Lower leg skin (tissue), 3 donors: ENCODE measurements around the gene ACAD8.

Experiments
- POLR2A ChIP-seq, 2 donors: fragments of 450-650 bp; IDR thresholded peaks; one replicate each; pipeline ENCODE4 v1.6.1; 2016 to 2017; ENCODE audit warnings: antibody characterized with exemption in 2 of 2, mild to moderate bottlenecking in 1 of 2, moderate library complexity in 1 of 2
- TF ChIP-seq, protein P1 (sequence below), 3 donors: fragments of 450-650 bp; IDR thresholded peaks; one replicate each; pipeline ENCODE4 v1.5.1; 2016; ENCODE audit warnings: antibody characterized with exemption in 3 of 3, mild to moderate bottlenecking in 3 of 3, moderate library complexity in 2 of 3

DNA sequence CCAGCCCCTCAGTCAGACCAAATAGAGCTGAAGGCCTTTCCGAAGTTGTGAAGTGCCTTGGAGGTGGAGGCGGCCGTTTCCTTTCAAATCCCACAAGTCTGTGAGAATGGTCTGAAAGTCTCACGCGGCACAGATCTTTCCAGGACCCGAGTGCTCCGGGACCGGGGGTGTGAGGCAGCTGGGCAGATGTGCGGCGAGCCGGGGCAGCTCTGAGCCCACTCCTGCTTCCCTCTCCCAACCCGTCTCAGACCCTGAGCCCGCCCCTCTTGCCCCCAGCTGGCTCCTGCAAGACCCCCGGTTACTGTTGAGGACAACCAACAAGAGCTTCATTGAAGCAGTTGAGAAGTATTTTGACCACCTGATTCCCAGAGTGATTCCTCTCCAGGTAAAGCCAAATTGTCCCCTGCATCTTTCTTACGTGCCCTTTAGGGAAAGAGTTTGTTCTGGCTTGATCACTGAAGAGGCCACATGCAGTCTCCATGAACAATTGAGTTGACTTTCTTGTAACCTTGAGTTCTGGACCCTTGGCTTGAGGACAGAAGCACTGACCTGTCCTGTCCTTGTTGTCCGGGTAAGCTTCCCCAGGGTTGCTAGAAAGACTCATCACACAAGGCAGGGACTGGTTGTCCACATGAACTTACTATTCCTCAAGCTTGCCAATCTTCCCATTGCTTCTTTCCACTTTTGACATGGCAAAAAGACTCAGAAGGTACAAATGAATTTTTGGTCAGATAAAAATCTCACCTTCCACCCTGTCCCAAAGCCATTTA, 30.3 kb downstream of the ACAD8 start:
- TF ChIP-seq, protein P1, sequence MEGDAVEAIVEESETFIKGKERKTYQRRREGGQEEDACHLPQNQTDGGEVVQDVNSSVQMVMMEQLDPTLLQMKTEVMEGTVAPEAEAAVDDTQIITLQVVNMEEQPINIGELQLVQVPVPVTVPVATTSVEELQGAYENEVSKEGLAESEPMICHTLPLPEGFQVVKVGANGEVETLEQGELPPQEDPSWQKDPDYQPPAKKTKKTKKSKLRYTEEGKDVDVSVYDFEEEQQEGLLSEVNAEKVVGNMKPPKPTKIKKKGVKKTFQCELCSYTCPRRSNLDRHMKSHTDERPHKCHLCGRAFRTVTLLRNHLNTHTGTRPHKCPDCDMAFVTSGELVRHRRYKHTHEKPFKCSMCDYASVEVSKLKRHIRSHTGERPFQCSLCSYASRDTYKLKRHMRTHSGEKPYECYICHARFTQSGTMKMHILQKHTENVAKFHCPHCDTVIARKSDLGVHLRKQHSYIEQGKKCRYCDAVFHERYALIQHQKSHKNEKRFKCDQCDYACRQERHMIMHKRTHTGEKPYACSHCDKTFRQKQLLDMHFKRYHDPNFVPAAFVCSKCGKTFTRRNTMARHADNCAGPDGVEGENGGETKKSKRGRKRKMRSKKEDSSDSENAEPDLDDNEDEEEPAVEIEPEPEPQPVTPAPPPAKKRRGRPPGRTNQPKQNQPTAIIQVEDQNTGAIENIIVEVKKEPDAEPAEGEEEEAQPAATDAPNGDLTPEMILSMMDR (IDR thresholded peaks at IDR 0.05): no peak
- no peak for TF ChIP-seq POLR2A (IDR thresholded peaks at IDR 0.05)
